ENCODE results near the gene PDLIM5.

Gene PDLIM5

DNA sequence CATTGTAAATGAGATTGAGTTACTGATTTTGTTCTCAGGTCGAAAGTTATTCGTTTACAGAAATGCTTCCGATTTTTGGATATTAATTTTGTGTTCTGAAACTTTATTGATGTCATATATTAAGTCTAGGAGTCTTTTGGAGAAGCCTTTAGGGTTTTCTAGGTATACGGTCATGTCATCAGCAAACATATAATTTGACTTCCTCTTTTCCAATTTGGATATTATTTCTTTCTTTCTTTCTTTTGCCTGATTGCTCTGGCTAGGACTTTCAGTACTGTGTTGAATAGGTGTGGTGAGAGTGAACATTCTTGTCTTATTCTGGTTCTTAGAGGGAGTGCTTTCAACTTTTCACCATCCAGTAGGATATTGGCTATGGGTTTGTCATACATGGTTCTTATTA lies 35.4 kb upstream of the PDLIM5 start:
- no peak for TF ChIP-seq CTCF (IDR thresholded peaks at IDR 0.05; ENCODE audit: insufficient read depth, low read length, poor library complexity, severe bottlenecking)
- Histone ChIP-seq H3K36me3 (ENCODE audit: control insufficient read depth, insufficient read depth, low read length) (no peaks in the 10 kb centered on the region), H3K27me3 (replicated peaks; ENCODE audit: control insufficient read depth, insufficient read depth, low read length) (no peaks in the 10 kb centered on the region), H3K4me3 (replicated peaks; ENCODE audit: low read depth, low read length) (no peak overlapping the region)
- no peak for DNase-seq (ENCODE audit: extremely low read depth, insufficient read length)

- Histone ChIP-seq H3K36me3 (ENCODE audit: control insufficient read depth, insufficient read depth, low read length) (no peaks in the 10 kb centered on the region), H3K27me3 (replicated peaks; ENCODE audit: control insufficient read depth, insufficient read depth, low read length) (no peaks in the 10 kb centered on the region)
- no peak for TF ChIP-seq CTCF (IDR thresholded peaks at IDR 0.05; ENCODE audit: insufficient read depth, low read length, poor library complexity, severe bottlenecking)
Measured at GRCh38 chr4:94416981-94417380, 34.8 kb upstream of the PDLIM5 start.

DNA sequence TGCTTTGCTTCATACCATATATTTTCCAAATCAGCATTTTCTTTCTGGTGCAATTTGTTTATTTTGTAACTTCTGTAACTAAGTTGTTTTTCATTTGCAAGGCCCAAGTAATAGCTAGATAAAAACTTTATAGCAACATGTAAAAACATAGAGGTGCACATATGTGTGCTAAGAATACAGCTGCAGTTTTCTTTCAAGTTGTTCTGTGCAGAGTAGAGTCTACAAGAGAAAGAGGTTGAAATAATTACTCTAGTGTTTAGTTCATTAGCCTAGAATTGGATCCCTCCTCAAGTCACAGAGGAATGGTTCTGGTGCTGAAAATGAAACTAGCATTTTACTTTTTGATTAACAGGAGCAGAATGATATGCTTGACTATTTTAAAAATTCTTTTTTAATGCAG lies 32.2 kb upstream of the PDLIM5 start:
- no peaks in the 10 kb centered on the region for H3K27me3 ChIP-seq (replicated peaks; ENCODE audit: control insufficient read depth, insufficient read depth, low read length)
- no peak overlapping the region for H3K4me3 ChIP-seq (replicated peaks; ENCODE audit: low read depth, low read length)
- TF ChIP-seq CTCF (IDR thresholded peaks at IDR 0.05; ENCODE audit: insufficient read depth, low read length, poor library complexity, severe bottlenecking): no peak
- DNase-seq (ENCODE audit: extremely low read depth, insufficient read length): no peak
- H3K36me3 ChIP-seq (ENCODE audit: control insufficient read depth, insufficient read depth, low read length): no peaks in the 10 kb centered on the region

More at GRCh38 chr4:94416981-94417380, 34.8 kb upstream of the PDLIM5 start:
- DNase-seq (ENCODE audit: extremely low read depth, insufficient read length): no peak
- no peak overlapping the region for H3K4me3 ChIP-seq (replicated peaks; ENCODE audit: low read depth, low read length)

DNA sequence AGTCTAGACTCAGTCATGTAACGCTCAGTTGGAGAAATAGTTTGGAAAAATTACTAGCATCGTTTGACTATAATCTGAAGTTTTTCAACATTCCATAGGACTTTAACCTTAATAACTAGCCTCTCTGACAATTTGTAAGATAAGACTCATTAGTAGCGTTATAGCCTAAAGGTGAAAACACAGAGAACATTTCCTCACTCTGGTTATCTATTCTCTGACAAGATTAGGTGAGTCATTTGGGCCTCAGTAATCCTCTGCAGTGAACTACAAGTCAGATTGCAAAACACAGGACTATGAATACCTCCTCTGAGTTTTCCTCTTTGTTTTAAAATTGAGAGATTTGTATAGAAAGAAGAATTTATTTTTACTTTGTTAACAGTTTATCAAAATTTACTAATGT lies 31.8 kb upstream of the PDLIM5 start:
- no peak for TF ChIP-seq CTCF (IDR thresholded peaks at IDR 0.05; ENCODE audit: insufficient read depth, low read length, poor library complexity, severe bottlenecking)
- Histone ChIP-seq H3K27me3 (replicated peaks; ENCODE audit: control insufficient read depth, insufficient read depth, low read length) (no peaks in the 10 kb centered on the region), H3K4me3 (replicated peaks; ENCODE audit: low read depth, low read length) (no peak overlapping the region), H3K36me3 (ENCODE audit: control insufficient read depth, insufficient read depth, low read length) (no peaks in the 10 kb centered on the region)
- no peak for DNase-seq (ENCODE audit: extremely low read depth, insufficient read length)

- Histone ChIP-seq H3K4me3 (replicated peaks; ENCODE audit: low read depth, low read length) (no peak overlapping the region), H3K27me3 (replicated peaks; ENCODE audit: control insufficient read depth, insufficient read depth, low read length) (no peaks in the 10 kb centered on the region), H3K36me3 (ENCODE audit: control insufficient read depth, insufficient read depth, low read length) (no peaks in the 10 kb centered on the region)
- no peak for TF ChIP-seq CTCF (IDR thresholded peaks at IDR 0.05; ENCODE audit: insufficient read depth, low read length, poor library complexity, severe bottlenecking)
- DNase-seq (ENCODE audit: extremely low read depth, insufficient read length): no peak
Measured at GRCh38 chr4:94420356-94420755, 31.4 kb upstream of the PDLIM5 start.

DNA sequence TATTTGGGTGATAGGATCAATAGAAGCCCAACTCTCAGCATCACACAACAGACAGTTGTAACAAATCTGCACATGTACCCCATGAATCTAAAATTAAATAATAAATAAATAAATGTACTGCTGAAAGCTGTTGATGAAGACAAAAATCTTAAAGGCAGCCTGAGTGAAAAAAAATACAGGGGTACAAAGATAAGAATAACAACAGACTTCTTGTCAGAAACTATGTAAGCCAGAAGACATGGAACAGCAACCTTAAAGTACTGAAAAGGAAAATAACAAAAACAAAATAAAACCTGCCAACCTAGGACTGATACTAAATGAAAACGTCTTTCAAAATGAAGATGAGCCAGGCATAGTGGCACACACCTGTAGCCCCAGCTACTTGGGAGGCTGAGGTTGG lies 25.0 kb upstream of the PDLIM5 start:
- H3K36me3 ChIP-seq (ENCODE audit: control insufficient read depth, insufficient read depth, low read length): no peaks in the 10 kb centered on the region
- no peaks in the 10 kb centered on the region for H3K27me3 ChIP-seq (replicated peaks; ENCODE audit: control insufficient read depth, insufficient read depth, low read length)
- no peak overlapping the region for H3K4me3 ChIP-seq (replicated peaks; ENCODE audit: low read depth, low read length)
- TF ChIP-seq CTCF (IDR thresholded peaks at IDR 0.05; ENCODE audit: insufficient read depth, low read length, poor library complexity, severe bottlenecking): no peak
- DNase-seq (ENCODE audit: extremely low read depth, insufficient read length): no peak
